ENCODE data around the gene HEYL.
"Not testable (repeated sequence)": the region's sequence is repeated elsewhere in the genome, so short reads cannot be mapped to it uniquely, and the experiment has no call there.

Gene HEYL

DNA sequence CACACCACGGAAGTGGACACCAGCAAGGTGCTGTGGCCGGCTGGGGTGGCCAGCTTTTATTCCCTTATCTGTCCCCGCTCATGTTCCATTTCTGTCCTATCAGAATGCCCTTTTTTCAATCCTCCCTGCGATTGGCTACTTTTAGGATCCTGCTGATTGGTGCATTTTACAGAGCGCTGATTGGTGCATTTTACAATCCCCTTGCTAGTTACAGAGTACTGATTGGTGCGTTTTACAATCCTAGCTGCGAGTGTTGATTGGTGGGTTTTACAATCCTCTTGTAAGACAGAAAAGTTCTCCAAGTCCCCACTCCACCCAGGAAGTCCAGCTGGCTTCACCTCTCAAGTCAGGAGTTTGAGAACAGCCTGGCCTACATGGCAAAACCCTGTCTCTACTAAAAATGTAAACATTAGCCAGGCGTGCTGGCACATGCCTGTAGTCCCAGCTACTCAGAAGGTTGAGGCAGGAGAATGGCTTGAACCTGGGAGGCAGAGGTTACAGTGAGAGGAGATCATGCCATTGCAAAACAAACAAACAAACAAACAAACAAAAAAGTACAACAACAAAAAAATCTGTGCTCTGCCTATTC is 37.7 kb downstream of the HEYL start:
- not testable (repeated sequence) for DNase-seq

GRCh38 chr1:39596163-39596562 is 43.3 kb downstream of the HEYL start:
- DNase-seq = no peak

DNA sequence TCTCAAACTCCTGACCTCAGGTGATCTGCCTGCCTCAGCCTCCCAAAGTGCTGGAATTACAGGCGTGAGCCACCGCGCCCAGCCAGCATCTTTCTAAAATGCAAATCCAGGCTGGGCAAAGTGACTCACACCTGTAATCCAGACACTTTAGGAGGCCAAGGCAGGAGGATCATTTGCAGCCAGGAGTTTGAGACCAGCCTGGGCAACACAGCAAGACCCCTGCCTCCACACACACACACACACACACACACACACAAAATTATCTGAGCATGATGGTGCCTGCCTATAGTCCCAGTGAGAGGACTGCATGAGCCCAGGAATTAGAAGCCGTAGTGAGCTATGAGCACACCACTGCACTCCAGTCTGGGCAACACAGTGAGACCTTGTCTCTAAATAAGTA is 46.1 kb downstream of the HEYL start:
- no peak for DNase-seq

DNA sequence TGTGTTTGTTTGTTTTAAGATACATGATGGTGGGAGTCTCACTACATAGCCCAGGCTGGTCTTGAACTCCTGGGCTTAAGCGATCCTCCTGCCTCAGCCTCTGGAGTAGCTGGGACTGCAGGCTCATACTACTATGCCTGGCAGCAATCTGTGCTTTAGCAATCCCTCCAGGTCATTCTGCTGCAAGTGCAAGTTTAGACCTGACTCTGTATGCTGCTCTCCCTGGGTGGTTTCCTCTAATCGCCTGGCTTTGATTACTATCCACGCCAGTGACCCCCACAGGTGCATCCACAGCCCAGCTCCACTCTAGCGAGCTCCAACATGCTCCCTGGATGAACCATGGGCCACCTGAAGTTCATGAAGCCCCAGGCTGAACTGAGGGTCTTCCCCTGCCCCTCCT is 47.4 kb downstream of the HEYL start:
- no peak for DNase-seq

DNA sequence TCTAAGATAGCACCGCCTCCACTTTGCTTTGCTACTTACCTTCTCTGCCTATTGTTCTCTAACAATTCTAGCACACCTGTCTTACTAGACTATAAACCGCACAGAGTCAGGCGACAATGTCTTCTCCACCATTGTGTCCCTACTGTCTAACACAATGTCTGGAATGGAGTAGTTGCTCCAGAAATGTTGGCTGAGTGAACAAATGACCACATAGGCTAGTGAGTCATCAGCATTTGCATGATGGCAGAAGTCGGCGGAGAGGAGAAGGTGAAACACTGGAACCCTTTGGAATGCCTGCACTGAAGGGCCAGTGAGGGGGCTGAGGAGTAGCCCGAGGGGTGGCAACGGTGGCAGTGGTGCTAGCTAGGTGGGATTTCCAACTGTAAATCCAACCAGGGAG is 48.9 kb downstream of the HEYL start:
- no peak for DNase-seq

DNA sequence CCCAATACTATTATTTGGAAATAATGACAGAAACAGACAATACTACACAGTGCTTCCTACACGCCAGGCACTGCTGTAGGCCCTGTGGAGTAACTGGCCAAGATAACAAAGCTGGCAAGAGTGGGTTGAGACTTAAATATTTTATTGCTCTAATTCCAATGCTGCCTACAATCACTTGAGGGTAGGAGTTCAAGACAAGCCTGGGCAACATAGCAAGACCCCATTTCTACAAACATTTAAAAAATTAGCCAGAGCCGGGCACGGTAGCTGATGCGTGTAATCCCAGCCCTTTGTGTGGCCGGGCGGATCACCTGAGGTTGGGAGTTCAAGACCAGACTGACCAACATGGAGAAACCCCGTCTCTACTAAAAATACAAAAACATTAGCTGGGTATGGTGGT is 53.5 kb downstream of the HEYL start:
- DNase-seq = no peak

- DNase-seq = peak; percentile 64
Observed at GRCh38 chr1:39576016-39576657, 63.3 kb downstream of the HEYL start.

GRCh38 chr1:39575191-39576015 is 64.0 kb downstream of the HEYL start:
- DNase-seq = no peak

DNA sequence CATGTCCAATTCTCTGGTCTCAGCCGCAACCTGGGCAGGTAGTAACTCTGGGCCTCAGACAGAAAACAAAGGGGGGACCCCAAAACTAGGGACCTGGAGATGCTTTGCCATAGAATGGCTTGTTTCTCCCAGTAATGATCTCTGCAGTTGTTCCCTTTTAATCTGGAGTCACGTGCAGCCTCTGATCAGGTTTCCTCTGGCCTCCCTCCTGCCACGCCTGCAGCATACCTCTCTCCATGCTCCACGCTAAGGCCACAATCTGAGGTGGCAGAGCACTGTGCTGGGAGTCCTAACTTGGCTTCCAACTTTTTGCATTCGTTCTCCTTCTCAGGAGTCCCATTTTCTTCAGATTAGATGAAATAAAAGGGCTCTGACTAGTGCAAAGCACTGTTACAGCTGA is 64.8 kb downstream of the HEYL start:
- DNase-seq = no peak
